GM12865 (cell line): ENCODE data around the gene CHI3L2.
A peak's percentile ranks its signal among the peaks of the same experiment; 100 is the strongest.

Experiments
- DNase-seq: peaks from one replicate; pipeline ENCODE4 v3.0.0; 2010; ENCODE audit warnings: low read depth
- H3K4me3 ChIP-seq: 2 replicates; pipeline ENCODE4 v1.5.1; 2011; ENCODE audit warnings: mild to moderate bottlenecking, low read depth, low read length, control low read depth
- CTCF ChIP-seq: IDR thresholded peaks from 2 replicates; pipeline ENCODE4 v1.5.1; 2011; ENCODE audit warnings: low read length, control low read depth, low read depth, inconsistent platforms; ENCODE audit not compliant: insufficient read depth; ENCODE audit errors: missing control alignments

Gene CHI3L2

DNA sequence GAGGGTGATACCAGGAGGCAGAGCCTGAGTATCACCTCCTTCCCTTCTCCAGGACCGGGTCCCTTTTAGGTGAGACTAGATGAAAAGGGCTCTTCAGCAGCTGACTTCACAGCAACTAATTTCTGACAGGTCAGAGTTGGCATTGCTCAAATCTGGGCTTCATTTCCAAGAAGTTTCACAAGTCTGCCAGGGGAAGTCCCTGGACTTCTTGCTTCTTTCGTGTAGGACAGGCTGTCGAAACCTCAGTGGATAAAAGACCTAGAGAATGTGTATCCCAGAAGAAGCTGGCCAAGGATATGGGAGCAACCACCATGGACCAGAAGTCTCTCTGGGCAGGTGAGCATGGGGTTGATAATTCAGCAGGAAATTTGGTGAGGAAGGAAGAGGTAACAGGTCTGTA lies at the start of gene CHI3L2:
CHI3L2 (plus strand) TSS at position 280 of the 400 bp plus-strand sequence; CDS start at position 297, 17 bp downstream.
- TF ChIP-seq CTCF, result no peak
- DNase-seq, result peak; percentile 18
- peak within 1 kb of the TSS; percentile 30 for H3K4me3 ChIP-seq

DNA sequence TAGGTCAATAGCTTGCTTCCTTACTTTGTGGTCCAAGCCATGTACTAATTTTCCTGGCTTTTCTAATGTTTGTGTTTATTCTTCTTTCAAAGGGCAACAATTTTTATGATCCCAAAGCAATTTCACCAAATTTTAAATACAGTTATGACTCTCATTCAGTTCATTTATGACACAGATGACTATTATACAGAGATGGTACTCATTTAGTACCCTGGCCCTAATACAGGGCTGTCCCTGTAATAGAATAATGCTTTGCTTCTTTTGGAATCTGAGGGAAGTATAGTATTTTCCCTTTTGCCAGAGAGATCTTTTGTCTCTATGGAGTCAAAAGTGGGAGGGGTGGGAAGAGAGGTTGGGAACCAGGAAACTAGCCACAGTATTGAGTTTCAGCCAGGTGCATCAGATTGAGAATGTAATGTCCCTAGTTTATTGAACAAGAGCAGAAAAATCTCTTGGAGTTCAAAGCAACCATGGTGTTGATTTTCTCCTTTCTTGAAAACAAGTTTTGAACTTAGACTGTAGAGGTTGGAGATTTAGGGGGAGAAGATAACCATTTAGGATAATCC lies 47.5 kb upstream of the CHI3L2 start:
- DNase-seq, result no peak
- H3K4me3 ChIP-seq, result no peak overlapping the region
- TF ChIP-seq CTCF, result no peak

DNA sequence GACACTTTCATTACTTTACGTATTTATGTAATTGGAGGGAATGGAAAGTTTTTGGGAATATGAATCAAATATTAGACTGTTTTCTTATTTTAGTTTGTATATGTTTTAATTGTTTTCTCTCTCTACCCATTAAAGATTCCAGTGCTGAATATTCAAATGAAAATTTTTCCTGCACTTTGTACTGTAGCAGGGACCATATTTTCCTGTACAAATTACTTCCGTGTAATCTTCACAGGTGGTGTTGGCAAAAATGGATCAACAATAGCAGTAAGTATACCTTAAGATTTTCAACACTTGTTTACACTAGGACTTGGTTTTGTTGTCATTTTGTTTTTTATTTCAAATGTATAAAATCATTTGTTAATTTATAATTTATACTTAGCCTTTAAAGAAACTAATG lies 45.5 kb upstream of the CHI3L2 start:
- no peak for DNase-seq
- no peak for TF ChIP-seq CTCF
- H3K4me3 ChIP-seq, result no peak overlapping the region

GRCh38 chr1:111183308-111184069 lies 44.0 kb upstream of the CHI3L2 start:
- TF ChIP-seq CTCF, result no peak
- no peak overlapping the region for H3K4me3 ChIP-seq
- peak; percentile 10 for DNase-seq

GRCh38 chr1:111184663-111185062 lies 42.9 kb upstream of the CHI3L2 start:
- H3K4me3 ChIP-seq, result no peak overlapping the region
- TF ChIP-seq CTCF, result no peak
- DNase-seq, result peak; percentile 4

DNA sequence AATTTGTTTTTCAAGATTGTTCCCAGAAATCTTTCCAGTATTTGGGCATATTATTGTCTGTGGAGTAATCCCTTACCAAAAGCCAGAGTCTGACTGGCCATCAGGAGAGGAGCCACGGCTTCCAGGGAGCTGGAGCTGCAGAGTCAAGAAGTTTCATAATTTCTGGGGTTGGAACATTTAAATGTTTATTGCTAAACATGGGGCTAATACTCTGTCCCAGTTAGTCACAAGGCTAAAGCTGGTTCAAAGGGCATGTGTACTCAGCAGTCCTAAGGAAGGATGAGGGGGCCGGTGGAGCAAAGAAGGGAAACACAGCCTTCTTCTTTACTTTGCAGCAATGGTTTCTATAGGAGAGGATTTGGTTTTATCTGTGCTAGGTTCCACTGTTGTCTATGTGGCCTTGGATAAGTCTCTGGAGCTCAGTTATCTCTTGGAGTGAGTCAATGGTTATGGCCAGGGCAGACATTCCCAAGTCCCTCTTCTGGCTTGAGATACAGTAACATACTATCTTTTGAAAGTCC lies 36.5 kb upstream of the CHI3L2 start:
- no peak for TF ChIP-seq CTCF
- H3K4me3 ChIP-seq, result no peak overlapping the region
- DNase-seq, result peak; percentile 2

DNA sequence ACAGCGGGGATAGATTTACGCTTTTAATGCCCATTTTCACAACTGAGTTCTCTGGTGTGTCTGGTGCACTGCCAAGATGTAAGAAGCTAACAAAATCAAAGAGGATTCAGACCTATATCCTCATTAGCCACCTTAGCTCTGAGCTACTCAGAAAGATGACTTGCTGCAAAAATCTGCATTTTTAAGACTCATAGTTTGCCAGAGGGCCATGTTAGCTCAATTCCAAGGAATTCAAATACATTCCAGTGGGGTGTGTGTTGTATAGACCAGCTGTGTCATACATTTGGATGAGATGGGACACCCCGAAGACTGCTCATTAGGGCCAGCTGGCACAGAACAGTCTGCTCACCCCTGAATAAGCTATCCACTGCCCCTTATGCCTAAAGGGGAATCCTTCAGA lies 36.0 kb upstream of the CHI3L2 start:
- no peak for TF ChIP-seq CTCF
- DNase-seq, result peak; percentile 4
- no peak overlapping the region for H3K4me3 ChIP-seq
